ENCODE data around the gene ORC5.
"Not testable (repeated sequence)": the region's sequence is repeated elsewhere in the genome, so short reads cannot be mapped to it uniquely, and the experiment has no call there.

The ORC5 gene

GRCh38 chr7:104185346-104185745 is 22.5 kb downstream of the ORC5 start:
- no peak for DNase-seq

- no peak for DNase-seq
Measured at GRCh38 chr7:104179178-104179577, 28.6 kb downstream of the ORC5 start.

GRCh38 chr7:104177565-104178083 is 30.2 kb downstream of the ORC5 start:
- DNase-seq = not testable (repeated sequence)

- no peak for DNase-seq
Measured at GRCh38 chr7:104176332-104176731, 31.5 kb downstream of the ORC5 start.

- DNase-seq = no peak
Measured at GRCh38 chr7:104175361-104175984, 32.3 kb downstream of the ORC5 start.

- no peak for DNase-seq
Measured at GRCh38 chr7:104174798-104175197, 33.0 kb downstream of the ORC5 start.

GRCh38 chr7:104162081-104162480 is 45.7 kb downstream of the ORC5 start:
- no peak for DNase-seq

GRCh38 chr7:104161244-104161643 is 46.6 kb downstream of the ORC5 start:
- DNase-seq = no peak

- no peak for DNase-seq
Measured at GRCh38 chr7:104160375-104160774, 47.4 kb downstream of the ORC5 start.

GRCh38 chr7:104156842-104157277 is 51.0 kb downstream of the ORC5 start:
- DNase-seq = peak in 1 of 2 experiments; percentile 47

- DNase-seq = no peak
Measured at GRCh38 chr7:104153287-104153686, 54.5 kb downstream of the ORC5 start.

GRCh38 chr7:104152468-104152867 is 55.3 kb downstream of the ORC5 start:
- no peak for DNase-seq

- no peak for DNase-seq
Measured at GRCh38 chr7:104150470-104150869, 57.3 kb downstream of the ORC5 start.

GRCh38 chr7:104149822-104150221 is 58.0 kb downstream of the ORC5 start:
- DNase-seq = peak in 1 of 2 experiments; percentile 27

GRCh38 chr7:104142147-104142546 is 65.7 kb downstream of the ORC5 start:
- no peak for DNase-seq

GRCh38 chr7:104137971-104138370 is 69.8 kb downstream of the ORC5 start:
- DNase-seq = no peak

- peak; percentile 24 to 65 for DNase-seq
Measured at GRCh38 chr7:104137511-104137910, 70.3 kb downstream of the ORC5 start.

GRCh38 chr7:104136981-104137380 is 70.8 kb downstream of the ORC5 start:
- no peak for DNase-seq

GRCh38 chr7:104136561-104136960 is 71.3 kb downstream of the ORC5 start:
- peak; percentile 2 to 53 for DNase-seq

- peak in 1 of 2 experiments; percentile 46 for DNase-seq
Measured at GRCh38 chr7:104135760-104136558, 71.9 kb downstream of the ORC5 start.

- no peak for DNase-seq
Measured at GRCh38 chr7:104133238-104133637, 74.6 kb downstream of the ORC5 start.

- DNase-seq = no peak
Measured at GRCh38 chr7:104130726-104131125, 77.1 kb downstream of the ORC5 start.

- no peak for DNase-seq
Measured at GRCh38 chr7:104127204-104127603, 80.6 kb downstream of the ORC5 start.

GRCh38 chr7:104126411-104126841 is 81.4 kb downstream of the ORC5 start:
- peak; percentile 94 to 98 for DNase-seq
